B cell (primary cell): ENCODE data around the gene PHACTR1.

Experiments used
- EZH2 ChIP-seq: IDR thresholded peaks from 2 replicates; pipeline ENCODE4 v1.6.1; 2012; ENCODE audit warnings: borderline replicate concordance, low read depth, mild to moderate bottlenecking, moderate library complexity, low read length; ENCODE audit not compliant: insufficient read depth, poor library complexity, severe bottlenecking
- TF ChIP-seq, protein P1 (sequence below): fragments of 200-600 bp; IDR thresholded peaks from one replicate; pipeline ENCODE4 v1.8.0; 2022; ENCODE audit warnings: antibody characterized with exemption, mild to moderate bottlenecking

DNA sequence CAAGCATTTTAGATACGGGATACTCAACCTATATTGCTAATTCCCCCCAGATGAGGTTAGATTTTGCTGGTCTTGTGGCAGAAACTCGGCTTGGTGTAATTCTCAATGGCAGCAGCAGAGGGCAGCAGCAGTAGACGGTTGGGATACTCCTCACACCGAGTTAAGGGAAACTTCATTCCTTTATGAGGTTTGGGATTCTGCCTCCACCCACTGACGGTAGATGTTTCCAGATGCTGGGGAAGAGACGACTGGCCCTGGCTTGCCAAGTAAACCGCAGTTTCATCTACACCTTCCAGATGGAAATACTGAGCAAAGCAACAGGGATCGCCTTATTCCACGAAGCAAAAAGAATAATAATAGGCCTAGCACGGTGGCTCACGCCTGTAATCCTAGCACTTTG lies 620.0 kb downstream of the PHACTR1 start:
- TF ChIP-seq, protein P1, sequence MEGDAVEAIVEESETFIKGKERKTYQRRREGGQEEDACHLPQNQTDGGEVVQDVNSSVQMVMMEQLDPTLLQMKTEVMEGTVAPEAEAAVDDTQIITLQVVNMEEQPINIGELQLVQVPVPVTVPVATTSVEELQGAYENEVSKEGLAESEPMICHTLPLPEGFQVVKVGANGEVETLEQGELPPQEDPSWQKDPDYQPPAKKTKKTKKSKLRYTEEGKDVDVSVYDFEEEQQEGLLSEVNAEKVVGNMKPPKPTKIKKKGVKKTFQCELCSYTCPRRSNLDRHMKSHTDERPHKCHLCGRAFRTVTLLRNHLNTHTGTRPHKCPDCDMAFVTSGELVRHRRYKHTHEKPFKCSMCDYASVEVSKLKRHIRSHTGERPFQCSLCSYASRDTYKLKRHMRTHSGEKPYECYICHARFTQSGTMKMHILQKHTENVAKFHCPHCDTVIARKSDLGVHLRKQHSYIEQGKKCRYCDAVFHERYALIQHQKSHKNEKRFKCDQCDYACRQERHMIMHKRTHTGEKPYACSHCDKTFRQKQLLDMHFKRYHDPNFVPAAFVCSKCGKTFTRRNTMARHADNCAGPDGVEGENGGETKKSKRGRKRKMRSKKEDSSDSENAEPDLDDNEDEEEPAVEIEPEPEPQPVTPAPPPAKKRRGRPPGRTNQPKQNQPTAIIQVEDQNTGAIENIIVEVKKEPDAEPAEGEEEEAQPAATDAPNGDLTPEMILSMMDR: peak; percentile 90
- TF ChIP-seq EZH2: no peak
